Stomach (tissue), 9 donors: ENCODE measurements around the gene STIM2. TPM values are rescaled to one million over a fixed set of nuclear protein-coding genes. Genes with fewer than 3 reads are reported as not detected.
"Not testable (repeated sequence)": the region's sequence is repeated elsewhere in the genome, so short reads cannot be mapped to it uniquely, and the experiment has no call there.

ENCODE experiments used
- DNase-seq, 2 donors: peaks; one replicate each; pipeline versions ENCODE4 v3.0.0 to v3.0.0-alpha.2; 2013 to 2019
- H3K27ac ChIP-seq, 5 donors: fragments of 200-600 bp in 4 of 5; sonication (generic) in 4 of 5; one replicate each; pipeline ENCODE4 v1.5.1; 2013 to 2019; ENCODE audit warnings: mild to moderate bottlenecking in 1 of 5, moderate library complexity in 1 of 5
- H3K27me3 ChIP-seq, 3 donors: fragments of 200-600 bp; sonication (generic); one replicate each; pipeline ENCODE4 v1.5.1; 2017 to 2019; ENCODE audit warnings: mixed run types in 1 of 3
- H3K36me3 ChIP-seq, 4 donors: fragments of 200-600 bp; sonication (generic); 1 replicate in 3 of 4; 2 replicates in 1 of 4; pipeline ENCODE4 v1.5.1; 2016 to 2019
- H3K4me1 ChIP-seq, 4 donors: fragments of 200-600 bp; sonication (generic); one replicate each; pipeline ENCODE4 v1.5.1; 2016 to 2019
- H3K4me3 ChIP-seq, 4 donors: fragments of 200-600 bp; sonication (generic) in 3 of 4; one replicate each; pipeline ENCODE4 v1.5.1; 2016 to 2019; ENCODE audit warnings: mild to moderate bottlenecking in 1 of 4
- H3K9me3 ChIP-seq, 4 donors: fragments of 200-600 bp; sonication (generic); one replicate each; pipeline ENCODE4 v1.5.1; 2016 to 2019
- CTCF ChIP-seq, 7 experiments: fragments of 450-650 bp in 4 of 7; fragments of 200-600 bp in 3 of 7; sonication (generic) in 3 of 7; IDR thresholded peaks; one replicate each; pipeline ENCODE4 v1.5.1; 2016 to 2019; ENCODE audit warnings: antibody characterized with exemption in 7 of 7, control low read depth in 2 of 7, mild to moderate bottlenecking in 1 of 7
- EP300 ChIP-seq: sonication (generic); formaldehyde crosslinking; IDR thresholded peaks from one replicate; pipeline ENCODE4 v1.6.1; 2017; ENCODE audit warnings: antibody characterized with exemption
- POLR2A ChIP-seq, 4 donors: fragments of 450-650 bp; IDR thresholded peaks; one replicate each; pipeline ENCODE4 v1.6.1; 2016; ENCODE audit warnings: antibody characterized with exemption in 4 of 4, control low read depth in 2 of 4, mild to moderate bottlenecking in 1 of 4, moderate library complexity in 1 of 4
- POLR2AphosphoS5 ChIP-seq, 3 donors: sonication (generic); formaldehyde crosslinking; IDR thresholded peaks; one replicate each; pipeline ENCODE4 v1.6.1; 2016; ENCODE audit warnings: antibody characterized with exemption in 3 of 3
- WGBS, 5 donors: extraction: QIAGEN DNeasy Blood & Tissue Kit in 3 of 5; methylation state at CpG; one replicate each; pipeline versions ENCODE4 v1.1.5 to v1.1.7; 2013 to 2018; 5-methylcytosine and 5-hydroxymethylcytosine counted together
- intact Hi-C: fragments of 100-400 bp; cut with DNase I; formaldehyde crosslinking; loops from one replicate; pipeline ENCODE4 v1.15.1; 2023; ENCODE audit warnings: low total_unique reads
- polyA plus RNA-seq, 3 donors: library from polyadenylated mRNA; stranded (reverse); fragments of 200-250 nt; gene quantifications; one replicate each; pipeline ENCODE4 v1.2.3, GENCODE V29; 2013
- total RNA-seq, 5 donors: library from RNA; depleted of rRNA; stranded (reverse); fragments of >200 nt; gene quantifications; one replicate each; pipeline versions ENCODE4 v1.1.0 to v1.2.3, GENCODE V29; 2014 to 2016
- donor health status: healthy with polysubstance abuse.
- donor health status: Bipolar disorder and iron deficiency.
- donor health status: healthy.

Gene STIM2
- total and polyA plus RNA-seq, 8 donors, result 4.4 to 32.7 (median 21.7) TPM

DNA sequence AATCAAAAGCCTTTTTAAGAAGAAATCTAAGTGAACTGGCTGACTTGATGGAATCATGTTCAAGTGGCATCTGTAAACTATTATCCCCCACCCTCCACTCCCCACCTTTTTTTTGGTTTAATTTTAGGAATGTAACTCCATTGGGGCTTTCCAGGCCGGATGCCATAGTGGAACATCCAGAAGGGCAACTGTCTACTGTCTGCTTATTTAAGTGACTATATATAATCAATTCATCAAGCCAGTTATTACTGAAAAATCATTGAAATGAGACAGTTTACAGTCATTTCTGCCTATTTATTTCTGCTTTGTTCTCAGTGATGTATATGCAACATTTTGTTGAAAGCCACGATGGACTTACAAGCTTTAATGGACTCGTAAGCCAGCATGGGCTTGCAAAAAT lies 162.3 kb downstream of the STIM2 start:
- no peak for TF ChIP-seq POLR2A (IDR thresholded peaks at IDR 0.05)
- TF ChIP-seq EP300, result no peak
- no peak for TF ChIP-seq POLR2AphosphoS5 (IDR thresholded peaks at IDR 0.05)
- TF ChIP-seq CTCF (IDR thresholded peaks at IDR 0.05), result no peak
- Histone ChIP-seq H3K4me1 (no peaks in the 10 kb centered on the region), H3K4me3 (no peak overlapping the region), H3K36me3 (peaks cover 0 to 55% (median 54%) of the 10 kb centered on the region in 4 donors), H3K27ac (no peak overlapping the region), H3K9me3 (no peaks in the 10 kb centered on the region), H3K27me3 (no peaks in the 10 kb centered on the region)
- DNase-seq, result no peak
- intact Hi-C loops, result no loop called here
- WGBS, 5 donors, result 82 to 97% (median 90%) methylated on average over 3 of the region's 3 CpGs

GRCh38 chr4:27023366-27023765 lies 162.7 kb downstream of the STIM2 start:
- Histone ChIP-seq H3K27me3 (no peaks in the 10 kb centered on the region), H3K4me1 (no peaks in the 10 kb centered on the region), H3K4me3 (no peak overlapping the region), H3K9me3 (no peaks in the 10 kb centered on the region), H3K36me3 (peaks cover 0 to 51% (median 50%) of the 10 kb centered on the region in 4 donors), H3K27ac (no peak overlapping the region)
- WGBS, 5 donors, result 75 to 90% (median 84%) methylated on average over 4 of the region's 4 CpGs
- intact Hi-C loops, result no loop called here
- TF ChIP-seq POLR2A (IDR thresholded peaks at IDR 0.05) (no peak), POLR2AphosphoS5 (IDR thresholded peaks at IDR 0.05) (no peak), CTCF (IDR thresholded peaks at IDR 0.05) (no peak), EP300 (no peak)
- no peak for DNase-seq

GRCh38 chr4:27024805-27025204 lies 164.2 kb downstream of the STIM2 start:
- H3K4me1 ChIP-seq, result no peaks in the 10 kb centered on the region
- TF ChIP-seq CTCF (IDR thresholded peaks at IDR 0.05) (no peak), EP300 (no peak), POLR2A (IDR thresholded peaks at IDR 0.05) (no peak), POLR2AphosphoS5 (IDR thresholded peaks at IDR 0.05) (no peak)
- peak in 1 of 2 donors; percentile 62 for DNase-seq
- no peaks in the 10 kb centered on the region for H3K9me3 ChIP-seq
- H3K36me3 ChIP-seq, result peaks cover 0 to 37% (median 36%) of the 10 kb centered on the region in 4 donors
- no peak overlapping the region for H3K27ac ChIP-seq
- no peak overlapping the region for H3K4me3 ChIP-seq
- no peaks in the 10 kb centered on the region for H3K27me3 ChIP-seq
- intact Hi-C loops, result no loop called here
- 45 to 55% (median 52%) methylated on average over 2 of the region's 2 CpGs for WGBS, 5 donors

DNA sequence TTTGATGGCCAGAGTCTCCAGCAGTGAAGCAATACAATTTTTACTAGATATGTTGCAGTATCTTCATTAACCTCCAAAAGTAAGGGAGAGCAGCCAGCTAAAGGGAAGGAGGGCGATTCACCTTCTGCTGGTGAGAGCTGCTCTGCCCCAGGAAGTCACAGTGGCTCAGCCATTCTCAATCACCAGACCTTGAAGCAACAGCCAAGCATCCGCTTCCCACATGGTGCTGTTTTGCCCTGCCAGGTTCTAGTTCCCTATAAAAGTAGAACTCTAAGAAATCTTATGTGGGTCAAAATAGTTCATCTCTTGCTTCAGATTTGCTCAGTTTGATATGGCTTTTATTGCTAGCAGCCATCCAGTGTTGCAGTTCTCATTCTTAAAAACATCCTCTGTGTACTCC lies 166.8 kb downstream of the STIM2 start:
- peaks cover 0 to 15% (median 14%) of the 10 kb centered on the region in 4 donors for H3K36me3 ChIP-seq
- TF ChIP-seq EP300, result no peak
- no peak for TF ChIP-seq POLR2AphosphoS5 (IDR thresholded peaks at IDR 0.05)
- TF ChIP-seq POLR2A (IDR thresholded peaks at IDR 0.05), result no peak
- TF ChIP-seq CTCF (IDR thresholded peaks at IDR 0.05), result no peak
- no peaks in the 10 kb centered on the region for H3K9me3 ChIP-seq
- WGBS, 5 donors, result 88 to 94% (median 93%) methylated on average over 2 of the region's 2 CpGs
- H3K4me3 ChIP-seq, result no peak overlapping the region
- no peaks in the 10 kb centered on the region for H3K27me3 ChIP-seq
- intact Hi-C loops, result no loop called here
- DNase-seq, result no peak
- H3K4me1 ChIP-seq, result no peaks in the 10 kb centered on the region
- no peak overlapping the region for H3K27ac ChIP-seq

DNA sequence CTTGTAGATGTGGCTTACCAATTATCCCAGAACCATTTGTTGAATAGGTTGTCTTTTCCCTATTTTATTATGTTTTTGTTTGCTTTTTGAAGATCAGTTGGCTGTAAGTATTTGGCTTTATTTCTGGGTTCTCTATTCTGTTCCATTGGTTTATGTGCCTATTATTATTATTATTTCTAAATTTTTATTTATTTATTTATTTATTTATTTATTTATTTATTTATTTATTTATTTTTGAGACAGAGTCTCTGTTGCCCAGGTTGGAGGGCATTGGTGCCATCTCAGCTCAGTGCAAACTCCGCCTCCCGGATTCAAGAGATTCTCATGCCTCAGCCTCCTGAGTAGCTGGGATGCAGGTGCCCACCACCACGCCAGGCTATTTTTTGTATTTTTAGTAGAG lies 174.5 kb downstream of the STIM2 start:
- H3K4me3 ChIP-seq, H3K27me3 ChIP-seq, H3K27ac ChIP-seq, intact Hi-C loops, H3K4me1 ChIP-seq, DNase-seq, H3K9me3 ChIP-seq, H3K36me3 ChIP-seq: not testable (repeated sequence)
- 33 to 100% (median 64%) methylated on average over 3 of the region's 3 CpGs for WGBS, 5 donors
